Measurements from ENCODE around the gene FOXO3.

Gene FOXO3

DNA sequence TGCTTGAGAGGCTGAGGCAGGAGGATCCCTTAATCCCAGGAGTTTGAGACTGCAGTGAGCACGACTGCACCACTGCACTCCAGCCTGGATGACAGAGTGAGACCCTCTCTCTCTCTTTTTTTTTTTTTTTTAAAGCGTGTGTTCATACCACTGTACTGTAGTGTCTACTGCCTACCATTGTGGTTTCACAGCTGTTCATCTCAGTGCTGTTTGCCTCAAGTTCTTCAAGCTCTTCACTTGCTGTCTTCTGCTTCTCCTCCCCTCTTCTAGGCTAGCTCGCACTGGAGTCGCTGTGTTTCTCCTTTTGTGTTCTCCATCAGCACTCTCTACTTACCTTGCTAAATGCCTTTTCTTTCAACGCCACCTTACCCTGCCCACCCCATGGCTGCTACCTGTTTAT is 7.4 kb downstream of the FOXO3 start:
- ChIA-PET POLR2A (interaction anchor here (0.7 to 0.9 kb wide), 2 partner anchors 84 to 325 kb away, joined by 3 read pairs; no protein-coding TSS in a partner anchor), CTCF (interaction anchor here (1.3 to 1.4 kb wide), 3 partner anchors 9 to 20 kb away, joined by 3 to 5 read pairs (median 4); no protein-coding TSS in a partner anchor)
- TF ChIP-seq, protein P1, sequence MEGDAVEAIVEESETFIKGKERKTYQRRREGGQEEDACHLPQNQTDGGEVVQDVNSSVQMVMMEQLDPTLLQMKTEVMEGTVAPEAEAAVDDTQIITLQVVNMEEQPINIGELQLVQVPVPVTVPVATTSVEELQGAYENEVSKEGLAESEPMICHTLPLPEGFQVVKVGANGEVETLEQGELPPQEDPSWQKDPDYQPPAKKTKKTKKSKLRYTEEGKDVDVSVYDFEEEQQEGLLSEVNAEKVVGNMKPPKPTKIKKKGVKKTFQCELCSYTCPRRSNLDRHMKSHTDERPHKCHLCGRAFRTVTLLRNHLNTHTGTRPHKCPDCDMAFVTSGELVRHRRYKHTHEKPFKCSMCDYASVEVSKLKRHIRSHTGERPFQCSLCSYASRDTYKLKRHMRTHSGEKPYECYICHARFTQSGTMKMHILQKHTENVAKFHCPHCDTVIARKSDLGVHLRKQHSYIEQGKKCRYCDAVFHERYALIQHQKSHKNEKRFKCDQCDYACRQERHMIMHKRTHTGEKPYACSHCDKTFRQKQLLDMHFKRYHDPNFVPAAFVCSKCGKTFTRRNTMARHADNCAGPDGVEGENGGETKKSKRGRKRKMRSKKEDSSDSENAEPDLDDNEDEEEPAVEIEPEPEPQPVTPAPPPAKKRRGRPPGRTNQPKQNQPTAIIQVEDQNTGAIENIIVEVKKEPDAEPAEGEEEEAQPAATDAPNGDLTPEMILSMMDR (IDR thresholded peaks at IDR 0.05; ENCODE audit: insufficient read depth, low read length, missing control alignments), result no peak
- no peak for DNase-seq (ENCODE audit: low read depth, low spot score)
- H3K4me3 ChIP-seq (ENCODE audit: low read depth, low read length), result no peak overlapping the region

DNA sequence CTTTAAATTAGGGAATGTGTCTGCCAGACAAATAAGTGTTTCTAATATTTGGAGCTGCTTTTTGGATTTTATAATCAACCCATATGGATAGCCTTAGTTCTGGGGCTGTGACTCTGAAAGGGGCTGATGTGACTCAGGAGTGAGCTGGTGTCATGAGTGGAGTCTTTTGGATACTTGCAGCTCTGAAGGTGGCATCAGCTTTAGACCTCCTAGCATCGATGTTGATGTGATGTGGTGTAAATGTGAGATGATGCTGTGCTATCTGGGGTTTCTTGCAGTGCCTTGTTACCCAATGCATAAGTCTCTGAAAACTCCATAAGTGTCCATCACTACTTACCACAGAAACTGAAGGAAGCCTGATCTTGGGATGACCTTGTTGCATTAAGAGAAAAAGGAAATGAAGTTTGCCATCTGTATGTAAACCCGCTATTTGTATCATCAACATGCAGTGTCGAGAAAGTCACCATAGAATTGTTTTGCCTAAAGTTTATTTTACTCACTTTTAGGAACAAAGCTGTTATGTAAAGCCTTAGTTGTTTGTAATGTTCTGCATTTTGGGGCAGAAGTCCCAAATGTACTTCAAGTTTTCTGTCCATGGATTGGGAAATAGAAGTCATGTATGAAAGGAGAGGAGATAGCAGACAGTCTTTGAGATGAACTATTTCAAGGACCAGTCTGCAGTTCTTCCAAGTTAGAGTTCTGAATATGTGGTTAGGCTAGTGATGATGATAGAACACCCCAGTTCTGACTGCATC is 8.0 kb downstream of the FOXO3 start:
- TF ChIP-seq, protein P1 (IDR thresholded peaks at IDR 0.05; ENCODE audit: insufficient read depth, low read length, missing control alignments), result no peak
- DNase-seq (ENCODE audit: low read depth, low spot score), result no peak
- POLR2A ChIA-PET, result interaction anchor here (0.9 kb wide), 1 partner anchor 83 kb away, joined by 3 read pairs; no protein-coding TSS in a partner anchor

DNA sequence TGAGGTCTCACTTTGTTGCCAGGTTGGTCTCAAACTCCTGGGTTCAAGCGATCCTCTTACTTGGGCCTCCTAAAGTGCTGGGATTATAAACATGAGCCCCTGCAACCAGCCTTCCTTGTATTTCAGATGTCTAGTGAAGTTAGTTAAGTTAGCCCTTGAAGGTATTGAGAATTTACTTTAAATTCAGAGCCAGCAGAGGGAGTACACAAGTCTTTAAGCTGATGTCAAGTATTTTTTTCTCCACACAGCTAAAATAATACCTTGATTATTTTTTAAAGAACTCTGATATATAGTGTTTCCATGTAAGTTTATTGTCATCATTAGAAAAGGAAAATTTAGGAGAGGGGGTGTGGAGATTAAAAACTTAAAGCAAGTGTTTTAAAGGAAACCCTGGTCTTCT is 9.8 kb downstream of the FOXO3 start:
- ChIA-PET POLR2A (no interaction called here), CTCF (interaction anchor here (0.9 to 1.2 kb wide), 4 partner anchors 10 to 264 kb away, joined by 3 to 4 read pairs (median 4); no protein-coding TSS in a partner anchor)
- DNase-seq (ENCODE audit: low read depth, low spot score), result no peak
- TF ChIP-seq, protein P1 (IDR thresholded peaks at IDR 0.05; ENCODE audit: insufficient read depth, low read length, missing control alignments), result no peak
- H3K4me3 ChIP-seq (ENCODE audit: low read depth, low read length), result no peak overlapping the region

More for the DNA sequence above, 8.0 kb downstream of the FOXO3 start:
- CTCF ChIA-PET, result interaction anchor here (1.3 to 1.4 kb wide), 3 partner anchors 8 to 19 kb away, joined by 3 to 5 read pairs (median 4); no protein-coding TSS in a partner anchor
- no peak overlapping the region for H3K4me3 ChIP-seq (ENCODE audit: low read depth, low read length)

DNA sequence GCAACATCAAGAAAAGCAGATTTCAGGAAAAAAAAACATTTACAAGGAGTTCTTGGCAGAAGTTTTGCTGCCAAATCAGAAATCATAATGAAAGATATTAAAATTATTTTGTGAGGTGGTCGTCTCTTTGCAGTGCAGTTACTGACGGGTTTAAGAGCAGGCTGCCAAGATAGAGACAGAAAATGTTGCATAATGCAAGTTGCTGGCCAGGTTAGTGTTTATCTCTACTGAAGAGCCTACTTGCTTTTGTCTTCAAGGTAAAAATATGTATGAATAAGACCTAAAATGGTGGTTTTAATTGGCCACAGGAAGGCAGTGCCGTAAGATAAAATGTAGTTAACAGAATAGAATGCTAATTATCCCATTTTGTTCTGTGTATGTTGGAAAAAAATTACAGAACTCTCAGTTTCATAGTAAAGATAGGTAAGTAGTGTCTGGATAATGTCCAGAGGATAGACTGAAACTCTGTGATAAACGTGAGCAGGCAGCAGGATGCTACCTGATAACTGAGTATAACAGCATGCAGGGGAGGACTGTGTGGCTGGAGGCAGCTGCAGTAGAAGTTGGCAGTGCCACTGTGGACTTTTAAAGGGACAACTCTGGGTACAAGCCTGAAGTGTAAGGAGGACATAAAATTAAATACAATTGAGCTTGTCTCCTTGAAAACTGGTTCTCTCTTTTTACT is 13.9 kb downstream of the FOXO3 start:
- DNase-seq (ENCODE audit: low read depth, low spot score), result no peak
- TF ChIP-seq, protein P1 (IDR thresholded peaks at IDR 0.05; ENCODE audit: insufficient read depth, low read length, missing control alignments), result no peak
- ChIA-PET CTCF (interaction anchor here (1.4 kb wide), 1 partner anchor 261 kb away, joined by 4 read pairs; no protein-coding TSS in a partner anchor), POLR2A (no interaction called here)
- H3K4me3 ChIP-seq (ENCODE audit: low read depth, low read length), result no peak overlapping the region

DNA sequence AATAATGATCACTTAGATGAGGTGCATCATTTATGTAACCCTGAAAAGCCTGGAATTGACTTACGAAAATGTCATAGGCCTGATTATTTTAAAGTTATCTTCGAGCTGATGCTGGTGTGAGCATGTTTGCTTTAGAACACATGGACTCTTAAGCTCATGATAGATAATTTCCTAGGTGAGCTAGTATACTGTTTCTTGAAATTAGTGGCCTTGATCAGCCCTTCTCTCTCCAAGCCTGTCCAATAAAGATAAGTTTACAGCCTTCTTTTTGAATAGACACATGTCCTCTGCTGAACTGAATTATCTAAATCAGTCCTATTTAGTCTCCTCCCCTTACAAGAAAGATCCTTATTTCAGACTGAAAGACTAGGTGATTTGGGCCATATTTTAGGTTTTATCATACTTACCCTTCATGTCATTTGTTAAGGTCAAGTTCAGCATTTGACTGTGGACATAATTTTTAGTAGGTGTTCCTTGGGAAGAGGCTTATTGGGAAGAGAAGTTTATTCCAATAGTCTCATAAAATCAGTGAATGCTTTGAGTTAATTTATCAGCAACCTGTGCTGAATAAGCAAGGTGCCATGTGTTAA is 15.3 kb downstream of the FOXO3 start:
- ChIA-PET CTCF (interaction anchor here (1.2 to 2.0 kb wide), 5 partner anchors 8 to 260 kb away, joined by 3 to 6 read pairs (median 4); partner anchors contain the start of gene FOXO3), POLR2A (no interaction called here)
- DNase-seq (ENCODE audit: low read depth, low spot score), result no peak
- H3K4me3 ChIP-seq (ENCODE audit: low read depth, low read length), result no peak overlapping the region
- TF ChIP-seq, protein P1 (IDR thresholded peaks at IDR 0.05; ENCODE audit: insufficient read depth, low read length, missing control alignments), result no peak
